Skin of body (tissue), 2 donors: Measurements from ENCODE around the gene HEXA. TPM values are rescaled to one million over a fixed set of nuclear protein-coding genes. Genes with fewer than 3 reads are reported as not detected.
"Not testable (repeated sequence)": the region's sequence is repeated elsewhere in the genome, so short reads cannot be mapped to it uniquely, and the experiment has no call there.

Source experiments
- DNase-seq: peaks from one replicate; lab custom pipeline; 2025; lab: John Stamatoyannopoulos, UW
- total RNA-seq: library from RNA; depleted of rRNA; stranded (reverse); fragments of >200 nt; gene quantifications from one replicate; pipeline ENCODE4 v1.2.3, GENCODE V29; 2014

HEXA gene
- 54.6 TPM for total RNA-seq

- DNase-seq = peak; percentile 87
Observed at GRCh38 chr15:72375846-72376581, at the start of gene HEXA. Gene HEXA (minus strand): TSS chr15:72376014. CDS start chr15:72375972, 42 bp downstream.

GRCh38 chr15:72423256-72423655 is 47.4 kb upstream of the HEXA start:
- DNase-seq = no peak

GRCh38 chr15:72421484-72421883 is 45.7 kb upstream of the HEXA start:
- DNase-seq = no peak

GRCh38 chr15:72420576-72420975 is 44.8 kb upstream of the HEXA start:
- DNase-seq = no peak

GRCh38 chr15:72419768-72420167 is 44.0 kb upstream of the HEXA start:
- DNase-seq = not testable (repeated sequence)

GRCh38 chr15:72415304-72415703 is 39.5 kb upstream of the HEXA start:
- no peak for DNase-seq

GRCh38 chr15:72413337-72413736 is 37.5 kb upstream of the HEXA start:
- not testable (repeated sequence) for DNase-seq

GRCh38 chr15:72411544-72411943 is 35.7 kb upstream of the HEXA start:
- no peak for DNase-seq

- no peak for DNase-seq
Observed at GRCh38 chr15:72411111-72411510, 35.3 kb upstream of the HEXA start.

GRCh38 chr15:72406936-72407335 is 31.1 kb upstream of the HEXA start:
- DNase-seq = no peak

- DNase-seq = no peak
Observed at GRCh38 chr15:72404841-72405240, 29.0 kb upstream of the HEXA start.

- no peak for DNase-seq
Observed at GRCh38 chr15:72404356-72404755, 28.5 kb upstream of the HEXA start.

- DNase-seq = no peak
Observed at GRCh38 chr15:72402726-72403125, 26.9 kb upstream of the HEXA start.

GRCh38 chr15:72398648-72399047 is 22.8 kb upstream of the HEXA start:
- no peak for DNase-seq

- DNase-seq = no peak
Observed at GRCh38 chr15:72397796-72398588, 22.2 kb upstream of the HEXA start, which contains the start of gene TMEM202. Gene TMEM202 (plus strand): TSS chr15:72398305. CDS start chr15:72398327, 22 bp downstream.

- DNase-seq = not testable (repeated sequence)
Observed at GRCh38 chr15:72396331-72396730, 20.5 kb upstream of the HEXA start.

- DNase-seq = no peak
Observed at GRCh38 chr15:72389231-72389630, 13.4 kb upstream of the HEXA start.

- DNase-seq = no peak
Observed at GRCh38 chr15:72387741-72388140, 11.9 kb upstream of the HEXA start.

- DNase-seq = no peak
Observed at GRCh38 chr15:72382146-72382545, 6.3 kb upstream of the HEXA start.

GRCh38 chr15:72380743-72381142 is 4.9 kb upstream of the HEXA start:
- DNase-seq = no peak

GRCh38 chr15:72379856-72380430 is 4.1 kb upstream of the HEXA start:
- DNase-seq = no peak

GRCh38 chr15:72379106-72379505 is 3.3 kb upstream of the HEXA start:
- DNase-seq = not testable (repeated sequence)
